Endothelial cell of umbilical vein (primary cell): ENCODE results near the gene HKDC1. TPM values are rescaled to one million over a fixed set of nuclear protein-coding genes. Genes with fewer than 3 reads are reported as not detected.

Experiments
- BruUV-seq: library from RNA; stranded (reverse); fragments of 400-500 nt; replicated peaks from 2 replicates; lab custom pipeline; 2021; lab: Mats Ljungman, UMichigan
- CTCF ChIA-PET: fragments of 300-600, 350-600 bp; sonication (Branson Sonifier 250); formaldehyde crosslinking; loops from one replicate; lab custom pipeline; 2021; ENCODE audit warnings: antibody characterized with exemption, inconsistent platforms; lab: Charles Lee
- POLR2A ChIA-PET: fragments of 300-600, 350-600 bp; sonication (Branson Sonifier 250); formaldehyde crosslinking; loops from one replicate; lab custom pipeline; 2021; ENCODE audit warnings: antibody characterized with exemption, inconsistent platforms; lab: Charles Lee
- DNase-seq: peaks from one replicate; pipeline ENCODE4 v3.0.0-alpha.2; 2011; ENCODE audit warnings: low read depth, low spot score
- FAIRE-seq: peaks from 2 replicates; lab custom pipeline; 2011; peaks lifted over from hg19 to GRCh38; lab: Jason Lieb, UNC
- H2AFZ ChIP-seq: 2 replicates; pipeline ENCODE4 v1.6.0; 2012; ENCODE audit warnings: low read depth, low read length, control low read depth, inconsistent platforms
- H3K27ac ChIP-seq: 2 replicates; pipeline ENCODE4 v1.5.1; 2011; ENCODE audit warnings: low read depth, mild to moderate bottlenecking, control low read depth, low read length, moderate library complexity; ENCODE audit not compliant: insufficient read depth
- H3K27me3 ChIP-seq, 2 experiments: 2 replicates each; pipeline versions ENCODE4 v1.6.0 to v1.6.1; 2011; ENCODE audit warnings: low read length in 2 of 2, mixed read lengths in 1 of 2; ENCODE audit not compliant: control insufficient read depth in 2 of 2, insufficient read depth in 2 of 2
- H3K36me3 ChIP-seq, 2 experiments: 2 replicates in 1 of 2; 3 replicates in 1 of 2; pipeline ENCODE4 v1.5.1; 2011; ENCODE audit warnings: low read length in 2 of 2, mild to moderate bottlenecking in 1 of 2, moderate library complexity in 1 of 2; ENCODE audit not compliant: control insufficient read depth in 2 of 2, insufficient read depth in 2 of 2; ENCODE audit errors: extremely low read depth in 1 of 2
- H3K4me1 ChIP-seq: 3 replicates; pipeline ENCODE4 v1.5.1; 2011; ENCODE audit warnings: mild to moderate bottlenecking, low read length; ENCODE audit not compliant: control insufficient read depth, insufficient read depth; ENCODE audit errors: extremely low read depth
- H3K4me2 ChIP-seq: 2 replicates; pipeline ENCODE4 v1.6.1; 2011; ENCODE audit warnings: low read length, control low read depth, mixed read lengths; ENCODE audit not compliant: insufficient read depth
- H3K4me3 ChIP-seq, 3 experiments: fragments of 200-600 bp in 1 of 3; sonication (generic), shearing (Covaris generic) in 1 of 3; replicated peaks in 1 of 3; 2 replicates each; pipeline ENCODE4 v1.5.1; 2011 to 2016; ENCODE audit warnings: control low read depth in 3 of 3, low read length in 3 of 3, mild to moderate bottlenecking in 2 of 3, inconsistent platforms in 1 of 3, low read depth in 1 of 3, moderate library complexity in 1 of 3; ENCODE audit not compliant: insufficient read depth in 1 of 3
- H3K79me2 ChIP-seq: 2 replicates; pipeline ENCODE4 v1.6.0; 2012; ENCODE audit warnings: low read length, inconsistent platforms; ENCODE audit not compliant: control insufficient read depth, insufficient read depth
- H3K9ac ChIP-seq: replicated peaks from 2 replicates; pipeline ENCODE3; 2011; ENCODE audit warnings: low read length, control low read depth; ENCODE audit not compliant: insufficient read depth; ENCODE audit errors: extremely low read depth
- H3K9me1 ChIP-seq: replicated peaks from 3 replicates; pipeline ENCODE4 v1.6.0; 2011; ENCODE audit warnings: mild to moderate bottlenecking, low read length; ENCODE audit not compliant: control insufficient read depth, insufficient read depth; ENCODE audit errors: extremely low read depth
- H3K9me3 ChIP-seq: replicated peaks from 2 replicates; pipeline ENCODE4 v1.5.1; 2012; ENCODE audit warnings: low read length, inconsistent platforms; ENCODE audit not compliant: control insufficient read depth, insufficient read depth
- H4K20me1 ChIP-seq: replicated peaks from 2 replicates; pipeline ENCODE3; 2011; ENCODE audit warnings: mild to moderate bottlenecking, low read length; ENCODE audit not compliant: control insufficient read depth, insufficient read depth; ENCODE audit errors: extremely low read depth
- CTCF ChIP-seq, 2 donors: IDR thresholded peaks; 1 replicate in 1 of 2; 2 replicates in 1 of 2; pipeline ENCODE4 v1.5.1; 2011; ENCODE audit warnings: low read length in 2 of 2, mild to moderate bottlenecking in 2 of 2, moderate library complexity in 2 of 2, control low read depth in 1 of 2, inconsistent platforms in 1 of 2, low read depth in 1 of 2; ENCODE audit not compliant: insufficient read depth in 1 of 2; ENCODE audit errors: extremely low read depth in 1 of 2
- EZH2 ChIP-seq: IDR thresholded peaks from 2 replicates; pipeline ENCODE4 v1.6.1; 2012; ENCODE audit warnings: borderline replicate concordance, low read depth, mild to moderate bottlenecking, moderate library complexity, low read length, inconsistent platforms; ENCODE audit not compliant: severe bottlenecking
- FOS ChIP-seq: IDR thresholded peaks from 2 replicates; pipeline ENCODE4 v1.6.1; 2011; ENCODE audit warnings: mild to moderate bottlenecking, low read length, moderate library complexity, borderline replicate concordance; ENCODE audit not compliant: insufficient read depth
- GATA2 ChIP-seq: IDR thresholded peaks from 2 replicates; pipeline ENCODE4 v1.7.0; 2011; ENCODE audit warnings: low read depth, mild to moderate bottlenecking, moderate library complexity, mixed read lengths, low read length; ENCODE audit not compliant: insufficient read length, insufficient read depth
- JUN ChIP-seq: IDR thresholded peaks from 2 replicates; pipeline ENCODE4 v1.6.1; 2011; ENCODE audit warnings: borderline replicate concordance, low read depth; ENCODE audit not compliant: insufficient read length, insufficient read depth
- MAX ChIP-seq: IDR thresholded peaks from 2 replicates; pipeline ENCODE4 v1.6.1; 2011; ENCODE audit not compliant: insufficient read depth, insufficient read length
- MYC ChIP-seq: IDR thresholded peaks from one replicate; pipeline ENCODE4 v1.6.1; 2011; ENCODE audit warnings: mild to moderate bottlenecking, low read depth, low read length
- POLR2A ChIP-seq: IDR thresholded peaks from 2 replicates; pipeline ENCODE4 v1.6.1; 2012; ENCODE audit warnings: low read depth, mild to moderate bottlenecking, control low read depth, low read length
- POLR2AphosphoS5 ChIP-seq: IDR thresholded peaks from 2 replicates; pipeline ENCODE4 v1.6.1; 2012; ENCODE audit warnings: low read depth, mild to moderate bottlenecking, control low read depth, low read length, moderate library complexity; ENCODE audit not compliant: insufficient read depth
- dilution Hi-C: fragments of 300-500 bp; cut with MboI; formaldehyde crosslinking; loops from one replicate; pipeline ENCODE4 v1.15.0; 2019; ENCODE audit warnings: low sequenced_read_pairs; ENCODE audit not compliant: extremely low pct_ligation_motif_present
- intact Hi-C: fragments of 100-400 bp; cut with micrococcal nuclease; formaldehyde crosslinking; loops from one replicate; pipeline ENCODE4 v1.10.0; 2022
- polyA plus RNA-seq, 4 experiments: library from polyadenylated mRNA; depleted of rRNA in 3 of 4; stranded (reverse) in 3 of 4; unstranded in 1 of 4; fragments of >200 nt; gene quantifications; 2 replicates each; pipeline versions ENCODE4 v1.2.1 to v1.2.3, GENCODE V29; 2011 to 2012; ENCODE audit warnings: missing spikeins in 1 of 4
- total RNA-seq: library from RNA; stranded (reverse); gene quantifications from 2 replicates; pipeline ENCODE4 v1.2.3, GENCODE V29; 2021

HKDC1 gene
- total and polyA plus RNA-seq, 2 donors (not counting 3 experiments of a cell fraction or from before 2014, with no cell fraction given): not detected

- DNase-seq (no peak), FAIRE-seq (no peak)
- no peak overlapping the region for H3K27ac ChIP-seq
- peaks cover 20% of the 10 kb centered on the region for H3K4me1 ChIP-seq
- H4K20me1 ChIP-seq: no peaks in the 10 kb centered on the region
- no TSS peak for BruUV-seq
- CTCF ChIA-PET: interaction anchor here (0.8 to 1.4 kb wide), 2 partner anchors 9 to 11 kb away, joined by 5 to 9 read pairs; no protein-coding TSS in a partner anchor
- H3K4me2 ChIP-seq: no peak overlapping the region
- H3K9me1 ChIP-seq: no peaks in the 10 kb centered on the region
- no peak overlapping the region for H3K4me3 ChIP-seq
- no peak overlapping the region for H2AFZ ChIP-seq
- intact Hi-C loops (no loop called here), dilution Hi-C loops (no loop called here)
- no peaks in the 10 kb centered on the region for H3K79me2 ChIP-seq
- no peak for TF ChIP-seq MAX
- TF ChIP-seq EZH2: no peak
- TF ChIP-seq MYC: no peak
- no peak for TF ChIP-seq POLR2AphosphoS5
- TF ChIP-seq GATA2: no peak
- no peak for TF ChIP-seq JUN
- no peak for TF ChIP-seq FOS
- no peak for TF ChIP-seq CTCF (IDR thresholded peaks at IDR 0.05; ENCODE audit: extremely low read depth in 1 of 2, insufficient read depth in 1 of 2, low read depth in 1 of 2, low read length in 2 of 2)
- TF ChIP-seq POLR2A: no peak
- no peaks in the 10 kb centered on the region for H3K9me3 ChIP-seq
- POLR2A ChIA-PET: no interaction called here
- H3K27me3 ChIP-seq: peaks cover 0 to 2% of the 10 kb centered on the region in 2 experiments
- no peaks in the 10 kb centered on the region for H3K36me3 ChIP-seq
- no peak overlapping the region for H3K9ac ChIP-seq
These were observed 5.4 kb upstream of the HKDC1 start for GRCh38 chr10:69214666-69215131.
